GM19025 (cell line): Measurements from ENCODE around the gene CALML3.
"Not testable (repeated sequence)": the region's sequence is repeated elsewhere in the genome, so short reads cannot be mapped to it uniquely, and the experiment has no call there.

Source experiments
- ATAC-seq: cut with Tn5 transposase; IDR thresholded peaks from one replicate; pipeline ENCODE4 v1.9.1; 2021; ENCODE audit warnings: mild to moderate bottlenecking, low read depth, moderate library complexity; ENCODE audit not compliant: unreplicated experiment

The CALML3 gene

DNA sequence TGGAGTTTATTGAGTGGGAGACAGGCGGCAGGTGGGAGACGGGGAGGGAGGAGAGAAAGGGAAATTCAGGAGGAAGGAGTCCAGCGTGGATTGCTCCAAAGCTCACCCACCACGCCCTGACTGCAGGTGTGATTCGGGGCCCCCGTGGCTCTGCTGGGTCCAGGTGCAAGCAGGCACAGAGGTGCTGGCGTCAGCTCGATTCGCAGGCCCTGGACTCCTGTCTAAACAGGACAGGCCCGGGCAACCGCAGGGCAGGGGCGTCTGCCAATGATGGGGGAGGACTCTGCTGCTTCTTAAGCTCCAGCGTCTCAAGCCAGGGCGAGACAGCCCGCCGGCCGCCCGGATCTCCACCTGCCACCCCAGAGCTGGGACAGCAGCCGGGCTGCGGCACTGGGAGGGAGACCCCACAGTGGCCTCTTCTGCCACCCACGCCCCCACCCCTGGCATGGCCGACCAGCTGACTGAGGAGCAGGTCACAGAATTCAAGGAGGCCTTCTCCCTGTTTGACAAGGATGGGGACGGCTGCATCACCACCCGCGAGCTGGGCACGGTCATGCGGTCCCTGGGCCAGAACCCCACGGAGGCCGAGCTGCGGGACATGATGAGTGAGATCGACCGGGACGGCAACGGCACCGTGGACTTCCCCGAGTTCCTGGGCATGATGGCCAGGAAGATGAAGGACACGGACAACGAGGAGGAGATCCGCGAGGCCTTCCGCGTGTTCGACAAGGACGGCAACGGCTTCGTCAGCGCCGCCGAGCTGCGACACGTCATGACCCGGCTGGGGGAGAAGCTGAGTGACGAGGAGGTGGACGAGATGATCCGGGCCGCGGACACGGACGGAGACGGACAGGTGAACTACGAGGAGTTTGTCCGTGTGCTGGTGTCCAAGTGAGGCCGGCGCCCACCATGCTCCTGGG, at the start of gene CALML3:
Gene CALML3 (plus strand): TSS at position 321 of the 920 bp plus-strand sequence. CDS start 125 bp downstream, at position 446.
- ATAC-seq, result no peak

DNA sequence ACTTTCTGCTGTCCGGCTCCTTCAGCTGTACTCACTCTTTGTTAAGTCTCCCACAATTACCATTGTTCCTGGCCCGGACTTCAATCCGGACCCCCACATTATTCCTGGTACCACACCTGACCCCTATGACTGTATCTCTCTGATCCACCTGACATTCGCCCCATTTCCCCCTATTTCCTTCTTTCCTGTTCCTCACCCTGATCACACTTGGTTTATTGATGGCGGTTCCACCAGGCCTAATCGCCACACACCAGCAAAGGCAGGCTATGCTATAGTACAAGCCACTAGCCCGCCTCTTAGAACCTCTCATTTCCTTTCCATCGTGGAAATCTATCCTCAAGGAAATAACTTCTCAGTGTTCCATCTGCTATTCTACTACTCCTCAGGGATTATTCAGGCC, 49.7 kb upstream of the CALML3 start:
- not testable (repeated sequence) for ATAC-seq

DNA sequence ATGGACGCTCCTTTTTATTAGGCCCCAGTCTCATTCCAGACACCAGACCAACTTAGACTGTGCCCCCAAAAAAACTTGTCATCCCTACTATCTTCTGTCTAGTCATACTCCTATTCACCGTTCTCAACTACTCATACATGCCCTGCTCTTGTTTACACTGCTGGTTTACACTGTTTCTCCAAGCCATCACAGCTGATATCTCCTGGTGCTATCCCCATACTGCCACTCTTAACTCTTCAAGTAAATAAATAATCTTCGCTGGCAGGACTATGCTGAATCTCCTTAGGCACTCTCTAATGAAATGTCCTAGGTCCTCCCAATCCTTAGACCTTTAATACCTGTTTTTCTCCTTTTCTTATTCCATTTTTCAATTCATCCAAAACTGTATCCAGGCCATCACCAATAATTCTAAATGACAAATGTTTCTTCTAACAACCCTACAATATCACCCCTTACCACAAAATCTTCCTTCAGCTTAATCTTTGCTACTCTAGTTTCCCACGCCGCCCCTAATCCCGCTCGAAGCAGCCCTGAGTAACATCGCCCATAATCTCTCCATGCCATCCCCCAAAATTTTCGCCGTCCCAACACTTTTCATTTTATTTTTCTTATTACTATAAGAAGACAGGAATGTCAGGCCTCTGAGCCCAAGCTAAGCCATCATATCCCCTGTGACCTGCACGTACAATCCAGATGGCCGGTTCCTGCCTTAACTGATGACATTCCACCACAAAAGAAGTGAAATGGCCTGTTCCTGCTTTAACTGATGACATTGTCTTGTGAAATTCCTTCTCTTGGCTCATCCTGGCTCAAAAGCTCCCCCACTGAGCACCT, 48.6 kb upstream of the CALML3 start:
- ATAC-seq, result not testable (repeated sequence)

- no peak for ATAC-seq
These were observed 47.7 kb upstream of the CALML3 start for GRCh38 chr10:5476918-5477525.

GRCh38 chr10:5477948-5478693, 46.6 kb upstream of the CALML3 start:
- ATAC-seq, result no peak

- no peak for ATAC-seq
These were observed 46.0 kb upstream of the CALML3 start for GRCh38 chr10:5478694-5479305.

DNA sequence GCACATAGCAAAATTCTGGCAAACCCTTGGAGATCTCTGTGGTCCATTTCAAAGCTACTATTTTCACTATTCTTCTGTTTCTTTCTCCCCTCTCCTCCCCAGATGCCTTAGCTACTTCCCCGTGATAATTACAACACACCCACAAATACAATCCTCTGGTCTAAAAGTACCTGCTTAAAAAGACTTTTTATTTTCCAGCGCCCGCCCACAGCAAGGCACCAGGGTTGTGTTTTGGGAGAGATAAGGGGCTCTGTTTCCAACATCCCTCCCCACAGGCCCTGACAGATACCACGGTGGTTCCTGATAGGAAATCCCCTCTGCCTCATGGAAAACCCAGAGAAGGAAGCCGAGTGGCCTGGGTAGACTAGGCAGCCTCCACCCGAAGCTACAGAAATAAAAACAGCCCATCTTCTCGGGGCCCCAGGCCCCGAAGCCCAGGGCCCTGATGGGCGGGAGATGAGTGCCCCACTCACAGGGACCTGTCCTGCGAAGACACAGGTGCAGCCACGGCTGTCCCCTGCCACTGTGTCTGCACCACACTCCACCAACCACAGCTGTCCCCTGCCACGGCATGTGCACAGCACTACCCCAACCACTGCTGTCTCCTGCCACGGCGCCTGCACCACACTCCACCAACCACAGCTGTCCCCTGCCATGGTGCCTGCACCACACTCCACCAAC, 45.1 kb upstream of the CALML3 start:
- ATAC-seq, result no peak

DNA sequence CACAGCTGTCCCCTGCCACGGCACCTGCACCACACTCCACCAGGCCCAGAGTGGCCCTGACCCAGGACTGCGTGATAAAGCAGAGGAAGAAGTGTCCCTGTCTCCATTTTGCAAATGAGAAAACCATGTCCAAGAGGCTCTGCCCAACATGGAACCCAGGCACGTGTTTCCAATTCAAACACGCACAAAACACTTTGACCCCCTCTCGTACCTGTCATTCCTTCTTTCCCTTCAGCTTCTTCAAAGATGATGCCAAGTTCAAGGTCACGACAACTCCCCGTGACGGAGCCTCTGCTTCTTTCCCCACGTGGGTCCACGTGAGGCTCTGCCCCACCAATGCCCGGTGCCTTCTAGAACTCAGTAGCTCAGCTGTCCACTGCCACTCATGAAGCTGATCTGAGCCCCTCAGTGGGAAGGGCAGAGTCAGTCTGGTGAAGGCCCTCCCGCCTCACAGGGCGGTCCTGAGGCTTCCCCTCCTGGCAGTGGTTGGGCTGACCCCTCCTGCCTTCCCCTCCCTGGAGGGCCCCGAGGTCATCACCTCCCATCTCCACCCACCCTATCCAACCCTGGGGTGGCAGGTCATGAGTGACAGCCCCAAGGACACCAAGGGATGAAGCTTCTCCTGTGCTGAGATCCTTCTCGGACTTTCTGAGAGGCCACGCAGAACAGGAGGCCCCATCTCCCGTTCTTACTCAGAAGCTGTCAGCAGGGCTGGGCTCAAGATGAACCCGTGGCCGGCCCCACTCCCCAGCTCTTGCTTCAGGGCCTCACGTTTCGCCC, 44.4 kb upstream of the CALML3 start:
- ATAC-seq, result no peak

DNA sequence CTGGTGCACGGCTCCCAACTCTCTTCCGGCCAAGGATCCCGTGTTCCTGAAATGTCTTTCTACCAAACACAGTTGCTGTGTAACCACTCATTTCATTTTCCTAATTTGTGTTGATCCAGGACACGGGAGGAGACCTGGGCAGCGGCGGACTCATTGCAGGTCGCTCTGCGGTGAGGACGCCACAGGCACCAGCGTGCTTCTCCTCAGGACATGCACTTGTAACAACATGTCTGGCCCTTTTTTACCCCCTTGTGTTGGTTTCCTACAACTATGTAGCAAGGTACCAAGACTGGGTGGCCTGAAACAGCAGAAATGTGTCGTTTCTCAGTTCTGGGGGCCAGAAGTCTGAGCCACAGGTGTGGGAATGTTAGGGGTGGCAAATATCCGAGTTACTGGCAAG, 43.6 kb upstream of the CALML3 start:
- ATAC-seq, result no peak

GRCh38 chr10:5482016-5482415, 42.7 kb upstream of the CALML3 start:
- no peak for ATAC-seq

DNA sequence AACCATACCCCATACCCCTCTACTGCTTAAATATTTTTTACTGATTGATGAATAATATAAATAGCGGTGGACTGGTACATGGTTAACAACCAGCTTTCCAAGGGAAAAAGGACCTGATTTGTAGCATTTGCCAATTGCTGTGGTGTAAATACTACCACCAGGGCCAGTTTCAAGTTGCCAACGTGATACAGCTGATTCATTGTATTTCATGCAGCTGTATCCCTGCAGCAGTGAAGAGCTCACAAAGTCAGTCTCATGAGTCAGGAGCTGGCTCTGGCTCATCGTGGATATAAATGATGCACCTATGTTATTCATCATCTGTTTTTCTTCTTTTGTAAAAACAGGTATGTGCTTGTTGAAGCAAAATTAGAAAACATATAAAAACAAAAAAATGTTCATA, 40.6 kb upstream of the CALML3 start:
- no peak for ATAC-seq

DNA sequence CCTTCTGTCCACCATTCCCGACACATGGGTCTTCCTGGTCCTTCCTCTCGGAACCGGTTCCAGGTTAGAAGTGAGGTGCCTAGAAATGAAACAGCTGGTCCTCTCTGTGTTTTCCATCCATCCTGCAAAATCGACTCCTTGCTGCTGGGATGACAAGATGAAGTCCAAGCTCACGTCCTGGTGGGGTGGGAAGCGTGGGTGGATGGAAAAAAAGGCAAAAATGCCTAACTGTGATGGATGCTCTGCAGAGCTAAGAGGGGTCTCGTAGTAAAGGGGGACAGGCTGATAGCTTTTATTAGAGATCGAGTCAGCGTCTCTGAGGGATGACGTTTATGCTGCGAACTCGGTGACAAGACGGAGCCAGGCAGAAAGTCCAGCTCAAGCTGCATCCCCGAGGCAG, 39.5 kb upstream of the CALML3 start:
- ATAC-seq, result no peak

DNA sequence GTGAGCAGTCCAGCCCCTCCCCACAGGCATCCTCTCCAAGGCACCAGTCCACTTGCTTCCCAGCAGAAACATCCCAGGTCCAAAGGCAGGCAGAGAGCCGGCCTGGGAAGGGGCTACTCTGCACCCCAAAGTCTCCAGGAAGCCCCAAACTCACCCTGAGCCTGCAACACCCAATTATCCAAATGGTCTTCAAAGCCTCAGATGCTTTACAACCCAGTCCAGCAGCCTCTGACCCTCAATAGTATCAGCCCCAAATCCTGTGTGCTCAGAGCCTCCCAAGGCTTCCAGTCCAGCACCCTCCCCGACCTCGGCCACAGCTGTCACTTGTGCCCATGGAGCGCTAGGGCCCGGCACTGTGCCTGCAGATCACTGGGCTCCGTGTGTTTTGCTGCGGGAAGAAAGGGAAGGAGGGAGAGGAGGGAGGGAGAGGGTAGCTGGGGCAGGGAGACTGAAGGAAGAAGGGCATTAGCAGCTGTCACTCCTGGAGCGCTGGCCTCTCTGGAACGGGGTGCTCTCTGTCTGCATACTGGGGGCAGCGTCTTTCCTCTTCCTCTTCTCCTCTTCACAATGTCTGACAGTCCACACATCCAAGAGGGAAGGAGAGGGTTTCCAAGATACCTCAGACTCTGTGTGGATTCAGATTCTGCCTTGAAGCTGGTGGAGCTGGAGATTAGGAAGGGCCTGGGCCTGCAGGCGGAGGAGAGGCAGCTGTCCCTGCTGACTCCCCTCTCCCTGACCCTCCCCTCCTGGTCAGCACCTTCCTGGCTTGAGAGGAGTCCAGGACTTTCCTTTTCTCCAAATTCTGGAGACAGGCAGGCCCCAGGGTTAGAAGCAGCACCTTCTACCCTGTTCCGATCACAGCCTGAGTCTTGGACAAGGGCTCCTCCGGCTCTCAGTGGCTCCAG, 38.6 kb upstream of the CALML3 start:
- ATAC-seq, result no peak

- no peak for ATAC-seq
These were observed 37.9 kb upstream of the CALML3 start for GRCh38 chr10:5486853-5487235.

GRCh38 chr10:5488272-5489161, 36.2 kb upstream of the CALML3 start:
- ATAC-seq, result no peak

- ATAC-seq, result no peak
These were observed 34.7 kb upstream of the CALML3 start for GRCh38 chr10:5490032-5490431.
